ENCODE measurements around the gene CCNQ.

Gene CCNQ

DNA sequence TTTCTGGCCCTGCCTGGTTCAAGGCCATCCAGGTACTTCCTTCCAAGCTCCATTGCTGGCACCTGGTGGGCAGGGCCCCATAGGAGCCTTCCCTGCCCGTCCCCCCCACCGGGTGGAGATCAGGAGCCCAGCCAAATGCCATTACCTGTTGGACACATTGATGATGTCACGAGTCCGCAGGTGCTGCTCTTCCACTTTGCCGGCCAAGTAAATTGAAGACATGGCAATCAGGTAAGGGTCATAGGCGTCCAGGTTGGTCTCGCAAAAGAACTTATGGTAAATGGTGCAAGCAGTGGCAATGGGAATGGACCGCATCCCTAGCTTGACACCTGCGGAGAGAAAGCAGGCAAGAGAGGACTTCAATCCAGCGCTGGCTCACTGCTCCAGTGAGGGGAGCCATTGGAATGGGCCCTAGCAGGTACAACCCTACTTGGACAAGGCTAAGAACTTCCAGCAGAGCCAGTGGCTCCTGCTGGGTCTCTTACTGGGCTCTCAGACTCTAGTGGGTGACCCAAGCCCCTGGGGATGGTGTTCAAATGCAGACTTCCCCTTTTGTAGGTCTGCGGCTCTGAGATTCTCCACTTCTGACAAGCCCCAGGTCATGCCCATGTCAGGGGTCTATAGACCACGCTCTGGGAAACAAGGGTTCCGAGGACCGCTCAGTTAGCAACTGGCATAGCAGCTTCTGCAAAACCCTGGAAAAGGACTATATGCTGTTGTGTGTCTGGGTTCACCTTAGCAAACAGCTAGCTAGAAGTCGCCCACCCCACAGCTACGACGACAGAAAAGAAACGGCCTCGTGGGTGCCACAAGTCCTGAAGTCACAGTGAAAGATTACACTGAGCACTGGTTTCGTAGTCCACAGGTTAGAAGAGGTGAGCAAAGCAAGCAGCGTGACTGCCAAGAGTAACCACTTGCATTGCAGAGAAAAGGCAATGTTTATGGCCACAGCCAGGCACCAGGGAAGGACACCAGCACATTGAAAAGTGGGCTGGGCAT, 2.8 kb downstream of the CCNQ start:
- no peak for DNase-seq

DNA sequence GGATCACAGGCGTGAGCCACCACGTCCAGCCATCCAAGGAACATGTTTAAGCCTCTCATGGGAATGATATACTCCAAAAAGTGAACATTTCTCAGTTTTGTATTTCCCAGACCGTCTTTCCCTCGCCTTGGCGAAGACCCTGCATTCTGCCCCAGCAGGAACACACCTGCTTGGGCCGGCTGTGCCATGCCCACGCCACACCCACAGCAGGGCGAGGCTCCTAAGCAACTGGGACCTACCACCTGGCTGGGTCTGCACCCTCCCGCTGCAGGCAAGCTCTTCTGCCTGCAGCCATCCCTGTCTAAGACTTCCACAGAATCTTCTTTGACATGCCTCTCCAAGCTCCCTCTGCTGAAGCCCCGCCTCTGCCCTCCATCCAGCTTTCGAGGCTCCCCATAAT, 3.6 kb downstream of the CCNQ start:
- DNase-seq = no peak

DNA sequence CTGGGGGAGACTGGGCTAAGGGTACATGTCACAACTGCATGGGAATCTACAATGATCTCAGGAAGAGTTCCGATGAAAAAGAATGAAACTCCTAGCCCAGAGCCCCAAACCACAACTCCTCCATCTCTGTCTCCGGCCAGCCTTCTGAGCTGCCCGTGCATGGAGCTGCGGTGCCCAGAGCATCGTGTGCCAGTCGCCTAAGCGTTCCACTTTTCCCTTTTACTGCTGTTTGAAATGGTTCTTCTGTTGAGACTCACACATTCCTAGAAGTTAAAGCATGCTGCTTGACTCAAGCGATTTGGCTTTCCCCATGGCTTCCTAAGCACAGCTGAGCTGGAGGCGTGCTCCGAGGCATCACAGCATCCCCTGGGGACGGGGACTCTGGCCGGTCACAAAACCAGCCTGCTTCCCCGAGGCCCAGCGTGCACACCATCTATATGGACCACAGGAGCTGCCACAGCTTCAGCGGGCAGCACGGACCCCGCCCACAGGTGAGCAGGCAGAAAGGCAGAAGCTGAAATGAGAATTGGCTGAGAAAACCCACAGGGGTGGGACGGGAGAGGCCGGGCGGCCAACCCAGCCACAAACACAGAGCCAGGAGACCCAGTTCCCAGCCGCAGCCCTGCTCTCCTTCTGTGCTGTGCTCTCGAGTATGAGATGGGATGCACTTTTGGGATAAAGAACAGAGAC, 5.0 kb downstream of the CCNQ start:
- no peak for DNase-seq

DNA sequence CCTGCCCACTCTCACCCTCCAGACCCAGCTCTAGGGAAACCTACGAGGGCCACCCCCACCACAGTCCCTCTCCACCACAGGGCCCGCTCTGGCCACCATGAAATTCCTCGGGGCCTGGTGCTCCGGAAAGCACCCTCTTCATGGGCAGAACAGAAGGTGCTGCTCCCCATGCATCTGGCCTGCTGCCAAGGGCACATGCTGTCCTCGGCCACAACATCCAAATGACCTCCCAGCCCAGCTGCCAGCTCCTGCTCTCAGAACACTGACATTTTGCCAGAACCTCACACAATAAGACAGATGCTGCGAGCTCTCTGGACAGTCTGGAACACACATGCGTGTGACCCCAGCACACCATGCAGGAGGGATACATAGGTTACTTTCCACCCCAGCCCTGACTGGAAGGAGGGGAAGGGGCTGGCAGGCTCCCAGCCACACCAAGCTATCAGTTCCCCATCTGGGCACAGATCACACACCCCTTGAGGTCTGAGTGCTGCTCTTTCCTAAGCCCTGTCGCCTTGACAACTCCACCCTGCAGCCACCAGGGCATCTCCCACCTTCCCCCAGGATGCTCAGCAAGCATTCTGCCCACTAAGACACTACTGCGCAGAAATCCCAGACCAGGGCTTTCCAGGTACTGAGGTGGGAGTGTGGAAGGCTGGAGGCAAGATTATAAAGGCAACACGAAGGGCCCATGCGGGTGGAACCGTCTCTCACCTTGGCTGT, 5.8 kb downstream of the CCNQ start:
- no peak for DNase-seq

DNA sequence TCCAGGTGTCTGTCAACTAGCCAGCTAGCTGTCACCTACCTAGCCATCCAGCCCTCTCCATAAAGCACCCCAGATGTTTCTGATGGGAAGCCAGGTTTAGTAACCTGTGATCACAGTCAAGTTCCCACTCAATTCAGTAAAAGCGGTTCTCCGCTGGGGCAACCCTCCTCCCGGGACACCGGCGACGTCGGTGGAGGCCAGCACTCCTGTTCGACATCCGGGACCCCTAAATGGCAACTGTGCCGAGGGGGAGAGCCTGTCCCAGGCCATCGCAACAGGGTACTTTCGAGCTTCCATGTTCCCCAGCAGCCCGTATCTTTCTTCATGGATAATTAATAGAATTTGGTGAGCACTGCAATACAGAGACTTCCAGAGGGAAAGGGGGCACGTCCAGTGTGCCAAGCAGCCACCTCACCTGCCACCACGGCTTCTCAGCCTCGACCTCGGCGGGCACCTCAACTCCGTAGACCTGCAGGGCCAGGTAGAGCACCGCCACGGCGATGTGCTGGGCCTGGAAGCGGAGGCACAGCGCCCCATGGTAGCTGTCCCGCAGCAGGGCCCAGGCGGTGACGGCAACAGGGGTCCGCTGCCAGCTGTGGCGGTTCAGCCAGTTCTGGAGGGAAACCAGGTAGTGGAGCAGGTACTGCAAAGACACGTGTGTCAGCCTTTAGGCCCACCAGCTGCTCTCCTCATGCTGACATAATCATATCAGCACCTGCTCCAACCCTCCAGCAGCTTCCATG, 6.7 kb downstream of the CCNQ start:
- no peak for DNase-seq

DNA sequence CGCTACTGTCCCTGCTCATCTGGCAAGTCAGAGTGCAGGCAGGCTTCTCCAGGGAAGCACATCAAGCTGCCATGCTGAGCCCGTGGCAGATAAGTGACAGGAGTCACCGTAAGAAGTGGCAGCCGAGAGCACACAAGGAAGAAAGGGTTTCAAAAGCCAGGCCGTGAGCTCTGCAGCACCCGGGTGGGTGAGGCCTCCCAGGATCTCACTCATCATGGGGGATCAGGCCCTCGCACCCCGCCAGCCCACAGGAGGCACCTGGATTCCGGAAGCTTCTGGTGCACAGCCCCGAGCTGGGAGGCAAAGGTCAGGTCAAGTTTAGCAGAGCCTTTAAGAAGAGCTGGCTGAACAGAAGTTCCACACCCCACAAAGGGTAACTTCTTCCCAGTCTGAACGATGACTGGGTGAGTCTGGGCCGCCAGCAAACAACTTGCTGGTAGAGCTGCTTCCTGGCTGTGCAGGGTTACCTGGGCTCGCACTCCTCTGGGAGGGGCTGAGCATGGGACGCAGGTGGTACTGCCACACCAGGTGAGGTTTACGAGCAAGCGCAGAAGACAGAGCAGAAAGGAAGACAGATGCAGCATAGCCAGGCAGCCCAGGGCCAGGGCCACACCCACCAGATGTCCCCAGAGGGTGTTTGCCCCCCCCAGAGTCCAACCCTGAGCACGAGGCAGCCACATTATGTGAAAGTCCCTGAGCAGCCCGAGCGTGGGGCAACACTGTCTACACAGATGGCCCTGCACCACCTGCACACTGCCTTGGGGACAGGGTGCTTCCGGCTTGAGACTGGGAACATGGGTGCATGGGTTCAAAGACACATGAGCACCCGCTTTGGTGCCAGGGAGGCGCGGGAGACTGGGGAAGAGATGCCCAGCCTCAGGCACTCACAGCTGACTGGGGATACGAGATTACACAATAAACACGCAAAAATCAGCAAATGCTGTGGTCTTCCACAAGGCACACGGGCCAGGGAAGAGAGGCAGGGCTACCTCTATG, 7.7 kb downstream of the CCNQ start:
- no peak for DNase-seq

DNA sequence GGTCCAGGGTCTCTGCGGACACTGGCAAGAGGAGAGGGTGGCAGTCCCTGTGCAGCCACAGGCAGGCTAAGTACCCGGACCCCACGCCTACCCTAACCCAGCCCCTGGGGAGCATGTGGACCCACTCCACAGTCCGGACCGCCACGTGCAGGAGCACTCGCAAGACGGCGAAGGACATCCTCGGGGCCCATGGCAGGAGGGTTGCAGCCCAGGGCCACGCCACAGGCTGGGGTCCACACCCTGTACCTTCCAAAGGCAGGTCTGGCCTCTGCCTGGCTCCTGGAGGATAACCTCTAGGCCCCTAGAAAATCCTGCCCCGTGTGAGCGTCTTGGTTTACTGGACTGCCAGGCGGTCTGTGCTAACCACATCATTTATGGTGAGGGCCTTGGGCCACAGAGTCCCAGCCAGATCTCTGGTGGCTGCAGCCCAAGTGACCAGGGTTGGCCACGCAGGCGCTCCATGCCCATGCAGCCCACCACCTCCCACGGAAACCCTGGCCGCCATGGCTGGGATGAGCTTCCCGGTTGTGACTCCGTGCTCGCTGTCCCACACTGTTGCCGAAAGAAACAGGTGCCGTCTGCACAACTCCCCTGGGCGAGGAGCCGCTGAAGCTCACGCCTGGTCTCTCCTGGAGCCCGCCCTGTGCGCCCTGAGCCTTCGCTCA, 10.0 kb downstream of the CCNQ start:
- DNase-seq = no peak

DNA sequence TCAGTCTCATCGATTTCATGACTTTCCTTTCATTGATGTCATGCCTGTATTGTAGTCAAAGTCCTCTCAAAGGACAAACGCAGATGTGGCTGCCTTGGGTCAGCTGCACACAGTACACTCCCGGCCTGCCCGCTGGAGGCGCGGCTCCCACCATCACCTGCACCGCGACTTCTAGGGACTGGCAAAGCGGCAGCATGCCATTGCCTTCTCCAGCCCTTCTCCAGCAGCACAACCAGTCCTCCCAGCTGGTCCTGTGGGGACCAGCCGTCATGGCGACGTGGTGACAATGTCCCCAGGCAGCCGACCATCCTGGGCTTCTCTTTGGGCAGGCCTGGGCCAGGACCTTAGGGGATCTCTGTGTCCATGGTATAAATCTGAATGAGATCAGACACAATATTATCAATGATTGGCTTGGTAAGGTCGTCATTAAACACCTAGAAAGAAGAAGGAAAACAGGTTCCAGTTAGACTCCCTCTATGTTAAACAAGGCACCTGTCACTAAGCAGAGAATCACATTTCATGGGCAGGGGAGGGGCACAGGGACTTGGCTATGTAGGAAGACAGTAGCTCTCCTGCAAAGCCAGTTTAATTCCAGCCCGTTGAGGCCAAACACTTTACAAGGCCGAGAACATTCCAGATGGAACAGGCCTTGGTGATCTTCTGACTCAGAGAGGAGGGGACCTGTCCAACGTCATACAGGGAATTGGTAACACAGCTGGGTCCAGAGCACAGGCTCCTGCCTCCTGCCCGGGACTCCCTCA, 10.7 kb downstream of the CCNQ start:
- DNase-seq = no peak

DNA sequence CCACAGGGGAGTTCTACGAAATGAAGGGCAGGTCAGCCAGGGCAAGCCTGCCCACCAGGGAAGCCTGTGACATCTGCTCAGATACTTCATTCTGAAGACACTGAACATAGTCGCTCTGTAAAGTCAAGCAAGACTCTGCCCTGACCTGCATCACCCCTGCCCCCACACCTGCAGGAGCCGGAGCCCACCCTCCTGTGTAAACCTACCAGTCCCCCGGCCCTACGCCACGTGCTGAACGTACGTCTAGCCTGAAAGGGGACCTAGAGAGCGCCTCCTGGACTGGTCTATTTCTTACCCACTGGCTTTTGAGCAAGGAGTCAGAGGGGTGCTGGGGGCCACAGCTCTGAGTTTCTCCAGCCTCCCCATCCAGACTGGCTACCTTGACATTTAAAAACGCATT, 11.6 kb downstream of the CCNQ start:
- DNase-seq = no peak

DNA sequence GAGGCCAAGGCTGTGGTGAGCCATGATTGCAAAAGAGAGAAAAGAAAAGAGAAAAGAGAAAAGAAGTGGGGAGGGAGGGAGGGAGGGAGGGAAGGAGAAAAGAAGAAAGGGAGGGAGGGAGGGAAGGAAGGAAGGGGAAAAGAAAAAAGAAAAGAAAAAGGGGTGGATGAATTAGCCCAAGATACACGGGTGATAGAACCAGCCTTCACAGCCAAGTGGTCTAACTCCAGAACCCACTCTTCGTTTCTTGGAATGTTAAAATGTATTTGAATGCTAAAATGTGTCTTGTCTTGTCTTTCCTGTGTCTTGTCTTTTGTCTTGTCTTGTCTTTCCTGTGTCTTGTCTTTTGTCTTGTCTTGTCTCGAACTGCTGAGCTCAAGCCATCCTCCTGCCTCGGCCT, 13.1 kb downstream of the CCNQ start:
- DNase-seq = no peak

DNA sequence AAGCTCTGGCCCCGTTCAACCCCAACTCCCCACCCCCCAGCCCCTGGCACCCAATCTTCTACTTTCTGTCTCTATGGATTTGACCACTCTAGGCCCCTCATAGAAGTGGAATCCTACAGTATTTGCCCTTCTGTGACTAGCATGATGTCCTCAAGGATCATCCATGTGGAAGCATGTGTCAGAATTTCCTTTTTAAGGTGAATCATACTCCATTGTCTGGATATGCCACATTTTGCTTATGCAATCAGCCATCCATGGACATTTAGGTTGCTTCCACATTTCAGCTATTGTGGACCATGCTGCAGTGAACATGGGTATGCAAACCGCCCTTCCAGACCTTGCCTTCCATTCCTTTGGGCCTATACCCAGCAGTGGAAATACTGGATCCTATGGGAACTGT, 15.5 kb downstream of the CCNQ start:
- no peak for DNase-seq

DNA sequence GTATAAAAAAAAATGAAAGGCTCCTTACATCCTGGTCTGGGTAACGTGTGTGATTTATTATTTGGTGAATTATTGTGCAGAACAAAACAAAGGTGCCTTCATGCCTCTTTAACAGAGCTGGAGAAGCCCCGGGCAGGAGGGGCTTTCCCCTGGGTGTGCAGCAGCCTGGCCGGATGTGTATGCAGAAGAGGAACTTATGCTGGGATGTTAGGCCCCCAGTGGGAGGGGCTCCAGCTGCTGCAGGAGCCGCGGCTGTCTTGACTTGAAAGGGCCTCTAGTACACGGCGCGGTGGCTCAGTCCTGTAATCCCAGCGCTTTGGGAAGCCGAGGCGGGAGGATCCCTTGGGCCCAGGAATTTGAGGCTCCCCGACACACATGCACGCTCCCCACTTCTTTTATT, 16.0 kb downstream of the CCNQ start:
- DNase-seq = peak; percentile 38 to 72 (median 58)

DNA sequence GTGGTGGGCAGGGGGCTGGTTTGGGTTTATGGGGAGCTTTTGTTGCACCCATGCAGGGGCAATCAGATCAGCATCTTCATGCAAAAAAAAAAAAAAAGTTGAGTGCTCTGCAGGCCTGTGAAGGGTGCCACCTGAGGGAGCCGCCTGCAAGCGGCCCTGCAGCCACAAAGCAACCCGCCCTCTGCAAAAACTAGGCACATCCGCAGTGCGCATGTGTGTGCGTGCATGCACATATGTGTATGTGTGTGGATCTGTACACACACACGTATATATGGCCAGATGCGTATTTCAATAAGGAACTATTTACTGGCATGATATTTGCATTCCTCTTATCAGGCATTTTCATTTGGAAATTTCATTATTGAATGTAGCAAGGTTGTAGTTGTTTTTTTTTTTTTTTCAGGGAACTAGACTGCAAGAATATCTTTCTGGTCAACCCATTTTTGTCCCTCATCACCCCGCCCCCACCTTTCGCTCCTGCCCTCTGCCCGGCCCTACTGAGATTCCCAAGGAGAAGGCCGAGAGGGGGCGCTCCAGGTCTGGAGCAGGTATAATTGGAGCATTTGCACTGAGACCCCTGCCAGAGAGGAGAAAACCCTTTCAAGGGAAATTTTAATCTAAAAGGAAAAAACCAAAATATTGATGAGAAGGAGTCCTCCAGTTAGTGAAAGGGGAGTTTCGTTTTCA, 18.1 kb downstream of the CCNQ start:
- DNase-seq = no peak

DNA sequence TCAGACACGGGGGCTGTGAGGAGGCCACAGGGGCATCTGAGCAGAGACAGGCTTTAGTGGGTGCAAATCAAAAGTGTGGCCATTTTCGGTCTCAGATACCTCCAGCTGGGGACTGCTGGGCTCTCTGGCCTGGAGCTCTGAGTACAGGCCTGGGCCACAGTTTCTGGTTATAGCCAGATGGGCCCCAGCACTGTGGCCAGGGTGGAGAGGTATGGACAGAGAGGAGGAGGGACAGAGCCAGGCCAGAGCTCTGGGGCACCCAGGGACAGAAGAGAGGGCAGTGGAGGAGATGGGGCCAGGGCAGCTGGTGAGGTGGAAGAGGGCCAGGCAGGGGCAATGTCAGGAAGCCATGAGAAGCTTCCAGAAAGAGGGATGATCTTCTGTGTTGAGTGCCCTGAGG, 20.1 kb downstream of the CCNQ start:
- DNase-seq = no peak

DNA sequence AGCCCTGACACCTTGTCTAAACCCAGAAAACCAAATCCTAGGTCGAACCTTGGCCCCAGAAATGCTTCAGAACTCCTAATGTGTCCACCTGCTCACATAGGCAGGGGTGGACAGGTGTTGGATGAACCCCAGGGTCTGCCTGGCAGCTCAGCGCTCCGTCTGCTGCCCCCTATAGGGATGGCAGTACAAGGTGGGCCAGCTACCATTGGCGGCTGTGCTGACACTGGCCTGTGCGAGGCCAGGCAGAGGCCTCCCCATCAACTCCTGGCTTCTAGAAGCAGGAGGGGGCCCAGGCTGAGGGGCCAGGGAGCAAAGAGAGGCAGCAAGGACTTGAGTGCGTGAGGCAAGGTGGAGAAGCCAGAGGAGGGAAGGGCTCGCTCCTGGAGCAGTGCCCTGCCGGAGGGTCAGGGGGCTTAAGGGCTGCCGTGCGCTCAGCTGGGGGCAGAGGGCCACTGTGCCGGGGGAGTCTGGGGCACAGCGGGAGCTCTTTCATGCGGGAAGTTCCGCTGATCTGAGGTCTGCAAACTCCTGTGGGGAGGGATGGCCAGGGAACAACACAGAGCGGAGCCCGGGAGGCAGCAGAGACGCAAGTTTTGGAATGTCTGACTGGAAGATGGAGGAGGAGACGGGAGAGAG, 20.6 kb downstream of the CCNQ start:
- no peak for DNase-seq

DNA sequence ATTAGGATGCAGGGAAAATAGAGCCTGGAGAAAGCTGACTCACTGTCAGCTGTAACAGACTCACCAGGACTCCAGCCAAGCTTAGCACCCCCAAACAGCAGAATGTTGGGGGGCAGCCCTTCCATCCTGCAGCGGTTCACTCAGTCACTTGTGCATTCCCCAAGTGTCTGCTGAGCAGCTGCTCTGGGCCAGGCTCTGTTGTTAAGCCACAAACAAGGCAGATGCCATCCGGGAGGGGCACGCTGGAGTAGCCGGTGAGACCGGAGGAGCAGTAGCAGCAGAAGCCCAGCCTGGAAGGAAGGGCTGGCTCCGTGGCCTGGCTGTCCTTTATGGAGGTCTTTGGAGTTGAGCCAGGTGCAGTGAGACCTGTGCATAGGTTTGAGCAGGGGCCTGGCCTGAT, 22.0 kb downstream of the CCNQ start:
- no peak for DNase-seq

DNA sequence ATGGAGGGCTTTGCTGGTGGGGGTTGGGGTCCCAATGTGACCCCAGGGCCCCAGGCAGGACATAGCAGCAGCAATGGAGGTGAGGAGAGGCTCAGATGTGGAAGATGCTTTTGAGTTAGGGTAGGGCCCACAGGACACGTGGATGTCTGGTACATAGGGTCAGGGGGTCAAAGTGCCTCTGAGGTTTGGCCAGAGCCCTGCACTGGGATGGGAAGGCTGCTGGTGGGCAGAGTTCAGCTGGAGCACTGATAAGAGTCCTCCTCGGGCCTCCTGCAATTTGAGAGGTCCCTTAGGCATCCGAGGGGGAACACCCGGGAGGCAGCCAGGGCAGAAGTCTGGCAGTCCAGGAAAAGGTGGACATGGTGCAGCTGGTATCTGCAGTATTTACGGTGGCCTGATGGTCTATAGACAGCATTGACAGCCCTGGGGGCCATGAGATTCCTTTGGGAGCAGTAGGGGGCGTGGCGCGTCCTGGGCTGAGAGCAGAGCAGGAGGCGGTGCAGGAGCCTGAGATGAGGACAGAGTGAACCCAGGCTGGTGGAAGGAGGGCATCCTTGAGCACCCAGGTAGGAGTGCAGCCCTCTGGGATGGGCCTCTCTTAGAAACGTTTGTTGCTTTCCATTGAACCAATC, 22.6 kb downstream of the CCNQ start:
- DNase-seq = no peak

DNA sequence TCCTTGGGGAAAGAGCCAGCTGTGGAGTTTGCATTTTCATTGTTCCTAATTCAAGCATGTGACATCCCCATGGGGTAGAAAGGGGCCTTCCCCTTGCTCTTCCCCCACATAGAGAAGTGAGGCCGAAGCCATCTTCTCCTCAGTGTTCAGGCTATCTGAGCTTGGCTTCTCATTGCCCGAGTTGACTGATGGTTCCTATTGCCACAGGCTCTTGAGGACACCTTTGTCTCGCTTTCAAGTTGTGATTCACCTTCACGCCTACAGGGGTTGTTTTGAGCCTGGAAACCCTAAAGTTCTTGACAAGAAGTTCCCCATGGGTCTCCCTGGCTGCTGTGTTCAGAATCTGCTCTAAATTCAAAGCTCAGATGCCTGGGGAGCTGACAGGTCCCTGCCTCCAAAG, 25.0 kb downstream of the CCNQ start:
- DNase-seq = no peak

Measured in T-helper 1 cell (primary cell).